HFFc6 (cell line): ENCODE data around the gene LCE4A. TPM values are rescaled to one million over a fixed set of nuclear protein-coding genes. Genes with fewer than 3 reads are reported as not detected.

Source experiments
- DNase-seq: peaks from one replicate; pipeline ENCODE4 v3.0.0-alpha.2; 2018
- H3K27ac Mint-ChIP-seq: 2 replicates; pipeline ENCODE4 v1.8.0; 2020; ENCODE audit warnings: mild to moderate bottlenecking, mixed read lengths
- H3K27me3 Mint-ChIP-seq: 2 replicates; pipeline ENCODE4 v1.8.0; 2021; ENCODE audit warnings: mild to moderate bottlenecking, moderate library complexity, mixed read lengths; ENCODE audit not compliant: insufficient read depth
- H3K36me3 Mint-ChIP-seq: 2 replicates; pipeline ENCODE4 v1.8.0; 2021; ENCODE audit warnings: low read depth, mixed read lengths
- H3K4me1 Mint-ChIP-seq: 2 replicates; pipeline ENCODE4 v1.8.0; 2020; ENCODE audit warnings: low read depth, mixed read lengths
- H3K4me3 Mint-ChIP-seq: 2 replicates; pipeline ENCODE4 v1.8.0; 2020; ENCODE audit warnings: mild to moderate bottlenecking, moderate library complexity, mixed read lengths
- H3K9me3 Mint-ChIP-seq: 2 replicates; pipeline ENCODE4 v1.8.0; 2020; ENCODE audit warnings: mild to moderate bottlenecking, mixed read lengths
- CTCF ChIP-seq: fragments of 200-600 bp; sonication (generic); IDR thresholded peaks from 2 replicates; pipeline ENCODE4 v1.5.0; 2021; ENCODE audit warnings: antibody characterized with exemption, mild to moderate bottlenecking
- total RNA-seq, 6 experiments: library from RNA; stranded (reverse); fragmentation: NEBNext Ultra II Directional; extraction: Animal tissue kit (Norgen Biotek cat#: 25700); gene quantifications; 2 replicates in 1 of 6; 3 replicates in 5 of 6; pipeline ENCODE4 v1.2.3, GENCODE V29; 2021

Gene LCE4A
- total RNA-seq, 6 experiments from 2014 or later = 0.31 TPM; not detected in 5

GRCh38 chr1:152758636-152759035 lies 50.7 kb downstream of the LCE4A start:
- Mint-ChIP-seq H3K4me3 (no peak overlapping the region), H3K9me3 (peaks cover 19% of the 10 kb centered on the region)

More at GRCh38 chr1:152758636-152759035, 50.7 kb downstream of the LCE4A start:
- no peaks in the 10 kb centered on the region for H3K36me3 Mint-ChIP-seq
- H3K27me3 Mint-ChIP-seq = no peaks in the 10 kb centered on the region
- no peak for TF ChIP-seq CTCF
- no peaks in the 10 kb centered on the region for H3K4me1 Mint-ChIP-seq
- no peak overlapping the region for H3K27ac Mint-ChIP-seq
- DNase-seq = no peak

Other genes with a start within 250 kb of the LCE4A start
- gene LCE5A, start 197.4 kb upstream of the LCE4A start, total RNA-seq = not detected
- gene CRCT1, start 193.7 kb upstream of the LCE4A start, total RNA-seq = not detected
- not detected for gene LCE3E, start 141.4 kb upstream of the LCE4A start, total RNA-seq
- gene LCE3D, start 127.6 kb upstream of the LCE4A start, total RNA-seq = not detected
- gene LCE3C, start 107.9 kb upstream of the LCE4A start, total RNA-seq = not detected
- gene LCE3B, start 94.3 kb upstream of the LCE4A start, total RNA-seq = not detected
- not detected for gene LCE3A, start 85.1 kb upstream of the LCE4A start, total RNA-seq
- not detected for gene LCE2D, start 44.8 kb upstream of the LCE4A start, total RNA-seq
- not detected for gene LCE2C, start 32.9 kb upstream of the LCE4A start, total RNA-seq
- not detected for gene LCE2B, start 22.0 kb upstream of the LCE4A start, total RNA-seq
- 10 to 100 TPM in 2 of 6 experiments, 1 to 10 TPM in 4; 2.1 to 21.0 (median 3.2) TPM for gene LCE2A, start 9.8 kb upstream of the LCE4A start, total RNA-seq
- not detected for gene KPRP, start 49.9 kb downstream of the LCE4A start, total RNA-seq
- gene LCE1F, start 67.0 kb downstream of the LCE4A start, total RNA-seq = not detected
- not detected for gene LCE1E, start 78.1 kb downstream of the LCE4A start, total RNA-seq
- not detected for gene LCE1D, start 88.6 kb downstream of the LCE4A start, total RNA-seq
- not detected for gene LCE1C, start 98.5 kb downstream of the LCE4A start, total RNA-seq
- gene LCE1B, start 103.8 kb downstream of the LCE4A start, total RNA-seq = not detected
- not detected for gene LCE1A, start 119.3 kb downstream of the LCE4A start, total RNA-seq
- not detected for gene LCE6A, start 134.7 kb downstream of the LCE4A start, total RNA-seq
- not detected for gene LCE7A, start 151.8 kb downstream of the LCE4A start, total RNA-seq
- gene SMCP, start 170.2 kb downstream of the LCE4A start, total RNA-seq = not detected
- not detected for gene IVL, start 200.4 kb downstream of the LCE4A start, total RNA-seq
- gene SPRR5, start 239.0 kb downstream of the LCE4A start, total RNA-seq = not detected